Transverse colon (tissue), 4 donors: ENCODE data around the gene SLC17A7. TPM values are rescaled to one million over a fixed set of nuclear protein-coding genes. Genes with fewer than 3 reads are reported as not detected.

Experiments used
- DNase-seq: peaks from one replicate; pipeline ENCODE4 v3.0.0-alpha.2; 2019
- H3K27ac ChIP-seq, 4 donors: fragments of 200-600 bp; sonication (generic); 2 replicates each; pipeline ENCODE4 v1.5.1; 2016 to 2018; ENCODE audit warnings: inconsistent platforms in 4 of 4
- H3K27me3 ChIP-seq: fragments of 200-600 bp; sonication (generic); 2 replicates; pipeline ENCODE4 v1.5.1; 2017; ENCODE audit warnings: inconsistent platforms
- H3K36me3 ChIP-seq, 4 donors: fragments of 200-600 bp; sonication (generic); 2 replicates each; pipeline ENCODE4 v1.5.1; 2017 to 2019; ENCODE audit warnings: inconsistent platforms in 4 of 4
- H3K4me1 ChIP-seq, 4 donors: fragments of 200-600 bp; sonication (generic); 2 replicates each; pipeline ENCODE4 v1.5.1; 2017 to 2020; ENCODE audit warnings: inconsistent platforms in 4 of 4
- H3K4me3 ChIP-seq, 4 donors: fragments of 200-600 bp; sonication (generic); 1 replicate in 1 of 4; 2 replicates in 3 of 4; pipeline versions ENCODE4 v1.5.1 to v1.6.1; 2017 to 2019; ENCODE audit warnings: inconsistent platforms in 4 of 4
- H3K9me3 ChIP-seq, 2 donors: fragments of 200-600 bp; sonication (generic); 2 replicates each; pipeline ENCODE4 v1.5.1; 2017 to 2019; ENCODE audit warnings: inconsistent platforms in 2 of 2
- CTCF ChIP-seq, 5 experiments: fragments of 200-600 bp in 3 of 5; fragments of 450-650 bp in 2 of 5; sonication (generic) in 3 of 5; IDR thresholded peaks; 1 replicate in 2 of 5; 2 replicates in 3 of 5; pipeline ENCODE4 v1.5.1; 2016 to 2017; ENCODE audit warnings: antibody characterized with exemption in 5 of 5, inconsistent platforms in 3 of 5, mild to moderate bottlenecking in 2 of 5, moderate library complexity in 1 of 5
- EP300 ChIP-seq: sonication (generic); formaldehyde crosslinking; IDR thresholded peaks from one replicate; pipeline ENCODE4 v1.6.1; 2017; ENCODE audit warnings: antibody characterized with exemption, low read depth
- POLR2A ChIP-seq: fragments of 450-650 bp; IDR thresholded peaks from one replicate; pipeline ENCODE4 v1.6.1; 2016; ENCODE audit warnings: antibody characterized with exemption, mild to moderate bottlenecking, moderate library complexity
- POLR2AphosphoS5 ChIP-seq, 3 donors: sonication (generic); formaldehyde crosslinking; IDR thresholded peaks; one replicate each; pipeline ENCODE4 v1.6.1; 2016; ENCODE audit warnings: antibody characterized with exemption in 3 of 3
- WGBS, 2 donors: methylation state at CpG; one replicate each; pipeline ENCODE4 v1.1.5; 2018; ENCODE audit warnings: low coverage in 1 of 2; 5-methylcytosine and 5-hydroxymethylcytosine counted together
- in situ Hi-C, 4 donors: fragments of 200-750 bp; cut with MboI; loops; one replicate each; pipeline versions ENCODE4 v1.15.0 to v1.15.1; 2017; ENCODE audit warnings: low sequenced_read_pairs in 3 of 4, low pct_ligation_motif_present in 1 of 4, low pct_unique_long_range_greater_than_20kb in 1 of 4
- intact Hi-C: fragments of 100-400 bp; cut with DNase I; formaldehyde crosslinking; loops from one replicate; pipeline ENCODE4 v1.15.1; 2023; ENCODE audit warnings: low total_unique reads
- total RNA-seq, 4 donors: library from RNA; depleted of rRNA; stranded (reverse); fragments of >200 nt; gene quantifications; one replicate each; pipeline ENCODE4 v1.1.0, GENCODE V29; 2016

The SLC17A7 gene
- total RNA-seq, 4 donors from 2014 or later = 0.55 to 1.1 TPM; not detected in 2

- intact Hi-C loops = no loop called here
- peaks cover 0 to 4% (median 0%) of the 10 kb centered on the region in 4 donors for H3K4me1 ChIP-seq
- 73% methylated on average over 10 of the region's 10 CpGs; no CpG with 5 or more reads in 1 of the 2 donors for WGBS, 2 donors
- no peak overlapping the region for H3K27ac ChIP-seq
- H3K36me3 ChIP-seq = no peaks in the 10 kb centered on the region
- H3K27me3 ChIP-seq = peaks cover 100% of the 10 kb centered on the region
- no peak overlapping the region for H3K4me3 ChIP-seq
- no peaks in the 10 kb centered on the region for H3K9me3 ChIP-seq
- in situ Hi-C loops = loop anchor here in 1 of 4 donors (5.0 kb wide), 1 partner anchor 43 kb away; no protein-coding TSS in a partner anchor
- DNase-seq = no peak
- TF ChIP-seq POLR2AphosphoS5 (IDR thresholded peaks at IDR 0.05) (no peak), EP300 (no peak), POLR2A (no peak), CTCF (IDR thresholded peaks at IDR 0.05) (no peak)
Measured at GRCh38 chr19:49435670-49436069, 5.7 kb downstream of the SLC17A7 start.

GRCh38 chr19:49434907-49435583, 6.3 kb downstream of the SLC17A7 start:
- H3K4me1 ChIP-seq = peaks cover 0 to 4% (median 0%) of the 10 kb centered on the region in 4 donors
- H3K4me3 ChIP-seq = no peak overlapping the region
- H3K36me3 ChIP-seq = no peaks in the 10 kb centered on the region
- DNase-seq = no peak
- no peaks in the 10 kb centered on the region for H3K9me3 ChIP-seq
- H3K27ac ChIP-seq = no peak overlapping the region
- intact Hi-C loops = no loop called here
- in situ Hi-C loops = loop anchor here in 1 of 4 donors (5.0 kb wide), 1 partner anchor 43 kb away; no protein-coding TSS in a partner anchor
- H3K27me3 ChIP-seq = peaks cover 100% of the 10 kb centered on the region
- 79 to 89% methylated on average over 13 to 18 of the region's 18 CpGs for WGBS, 2 donors
- TF ChIP-seq POLR2AphosphoS5 (IDR thresholded peaks at IDR 0.05) (no peak), EP300 (no peak), POLR2A (no peak), CTCF (IDR thresholded peaks at IDR 0.05) (no peak)

GRCh38 chr19:49433240-49433901, 8.0 kb downstream of the SLC17A7 start:
- Histone ChIP-seq H3K4me1 (peaks cover 0 to 6% (median 3%) of the 10 kb centered on the region in 4 donors), H3K27me3 (peaks cover 100% of the 10 kb centered on the region), H3K27ac (no peak overlapping the region), H3K4me3 (no peak overlapping the region), H3K9me3 (no peaks in the 10 kb centered on the region), H3K36me3 (no peaks in the 10 kb centered on the region)
- in situ Hi-C loops (no loop called here), intact Hi-C loops (no loop called here)
- no peak for DNase-seq
- WGBS, 2 donors = 10 to 30% methylated on average over 2 to 31 of the region's 31 CpGs
- TF ChIP-seq POLR2A (no peak), EP300 (no peak), CTCF (IDR thresholded peaks at IDR 0.05) (no peak), POLR2AphosphoS5 (IDR thresholded peaks at IDR 0.05) (no peak)

- DNase-seq = peak; percentile 50
- no peak for TF ChIP-seq POLR2A
- TF ChIP-seq EP300 = no peak
- TF ChIP-seq CTCF (IDR thresholded peaks at IDR 0.05) = no peak
- no peak for TF ChIP-seq POLR2AphosphoS5 (IDR thresholded peaks at IDR 0.05)
- WGBS, 2 donors = 0 to 24% methylated on average over 2 to 54 of the region's 63 CpGs
- intact Hi-C loops = no loop called here
- Histone ChIP-seq H3K9me3 (no peaks in the 10 kb centered on the region), H3K27ac (no peak overlapping the region), H3K36me3 (no peaks in the 10 kb centered on the region), H3K4me3 (no peak overlapping the region), H3K4me1 (peaks cover 6 to 14% (median 11%) of the 10 kb centered on the region in 4 donors), H3K27me3 (peaks cover 100% of the 10 kb centered on the region)
- in situ Hi-C loops = no loop called here
Measured at GRCh38 chr19:49432141-49433073, 8.9 kb downstream of the SLC17A7 start.
